Hematopoietic multipotent progenitor cell treated with erythropoietin and hydrocortisone succinate and interleukin-3 and kit ligand, for 4 days (in vitro differentiated cells): Measurements from ENCODE around the gene FLT3.
A peak's percentile ranks its signal among the peaks of the same experiment; 100 is the strongest.
"Not testable (repeated sequence)": the region's sequence is repeated elsewhere in the genome, so short reads cannot be mapped to it uniquely, and the experiment has no call there.

Source experiments
- DNase-seq: peaks from one replicate; pipeline ENCODE4 v3.0.0-alpha.2; 2015

Gene FLT3

GRCh38 chr13:28100150-28101121, at the start of gene FLT3:
FLT3 (minus strand) TSS chr13:28100576; CDS start chr13:28100510, 66 bp downstream.
- peak; percentile 95 for DNase-seq

- DNase-seq: peak; percentile 33
These were observed 47.1 kb upstream of the FLT3 start for GRCh38 chr13:28147495-28147894.

DNA sequence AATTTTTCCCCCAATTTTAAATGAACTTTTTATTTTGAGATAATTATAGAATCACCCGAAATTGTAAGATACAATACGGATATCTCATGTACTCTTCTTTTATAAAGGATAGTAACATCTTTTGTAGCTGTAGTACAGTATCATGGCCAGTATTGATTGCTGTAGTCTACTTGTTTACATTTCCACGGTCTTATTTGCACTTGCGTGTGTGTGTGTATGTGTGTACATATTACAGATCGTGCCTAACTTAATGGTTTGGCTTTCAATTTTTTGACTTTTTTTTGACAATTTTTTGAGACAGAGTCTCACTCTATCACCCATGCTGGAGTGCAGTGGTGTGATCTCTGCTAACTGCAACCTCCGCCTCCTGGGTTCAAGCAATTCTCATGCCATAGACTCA, 44.7 kb upstream of the FLT3 start:
- no peak for DNase-seq

- not testable (repeated sequence) for DNase-seq
These were observed 41.2 kb upstream of the FLT3 start for GRCh38 chr13:28141542-28141941.

DNA sequence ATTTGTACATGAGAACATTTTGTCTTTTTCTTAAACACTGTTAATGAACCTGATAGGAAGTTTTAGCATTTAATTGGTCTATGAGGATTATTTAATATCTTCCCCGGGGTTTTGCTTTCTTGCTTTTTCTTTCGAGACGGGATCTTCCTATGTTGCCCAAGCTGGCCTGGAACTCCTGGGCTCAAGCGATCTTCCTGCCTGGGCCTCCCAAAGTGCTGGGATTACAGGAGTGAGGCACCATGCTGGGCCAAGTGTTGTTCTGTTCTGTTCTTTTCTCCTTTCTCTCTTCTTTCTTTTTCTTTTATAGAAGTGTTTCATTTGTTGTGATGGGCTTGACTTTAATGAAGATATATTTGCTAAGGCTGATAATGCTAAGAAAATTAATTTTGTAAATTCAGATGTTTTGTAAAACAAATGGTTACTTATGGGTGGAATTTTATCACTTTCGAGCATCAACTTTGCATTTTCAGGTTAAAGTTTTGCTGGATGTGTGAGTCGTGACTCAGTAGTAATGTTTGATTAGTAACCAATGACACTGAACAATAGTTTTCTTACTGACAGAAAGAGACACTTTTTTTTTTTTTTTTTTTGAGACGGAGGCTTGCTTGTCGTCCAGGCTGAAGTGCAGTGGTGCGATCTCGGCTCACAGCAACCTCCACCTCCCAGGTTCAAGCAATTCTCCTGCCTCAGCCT, 40.2 kb upstream of the FLT3 start:
- DNase-seq: no peak

GRCh38 chr13:28138756-28139470, 38.5 kb upstream of the FLT3 start:
- peak; percentile 97 for DNase-seq

- DNase-seq: peak; percentile 97
These were observed 37.8 kb upstream of the FLT3 start, which contains the start of gene PAN3 for GRCh38 chr13:28138012-28138755. PAN3 (plus strand) TSS chr13:28138545; CDS start chr13:28138658, 113 bp downstream.

DNA sequence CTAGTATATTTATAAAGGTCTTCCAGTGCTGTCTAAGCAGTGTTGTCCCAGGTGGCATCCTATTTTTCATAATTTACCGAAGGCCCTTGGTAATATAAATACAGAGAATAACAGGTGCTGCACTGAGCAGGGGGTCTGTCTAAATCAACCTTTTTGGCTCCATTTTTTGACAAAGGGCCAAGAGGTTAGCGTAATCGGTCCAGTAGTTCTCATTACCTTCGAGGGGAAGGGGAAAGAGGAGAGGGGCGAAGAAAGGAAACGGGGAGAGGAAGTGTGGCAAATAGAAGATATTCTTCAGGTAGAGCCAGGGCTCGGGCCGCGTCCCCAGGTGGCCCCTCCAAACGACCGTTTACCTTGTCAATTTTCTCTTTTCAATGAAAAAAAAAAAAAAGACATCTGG, 37.2 kb upstream of the FLT3 start:
- no peak for DNase-seq

DNA sequence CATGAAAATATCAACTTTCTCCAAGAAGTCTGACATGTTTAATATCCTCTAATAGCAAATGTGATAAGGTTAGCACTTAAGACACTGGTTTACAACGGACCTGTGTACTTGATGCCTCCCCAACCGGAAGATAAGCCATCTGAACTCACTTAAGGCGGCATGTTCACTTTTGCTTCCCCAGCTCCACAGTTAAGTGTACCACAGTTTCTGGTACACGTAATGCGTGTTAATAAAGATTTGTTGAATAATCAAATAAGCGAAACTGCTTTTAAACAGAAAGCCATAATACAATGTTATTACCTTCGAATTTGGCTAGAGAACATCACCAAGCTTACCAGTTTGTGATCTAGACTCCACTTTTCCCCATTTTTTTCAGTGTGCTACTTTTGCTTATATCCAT, 36.5 kb upstream of the FLT3 start:
- DNase-seq: peak; percentile 82

DNA sequence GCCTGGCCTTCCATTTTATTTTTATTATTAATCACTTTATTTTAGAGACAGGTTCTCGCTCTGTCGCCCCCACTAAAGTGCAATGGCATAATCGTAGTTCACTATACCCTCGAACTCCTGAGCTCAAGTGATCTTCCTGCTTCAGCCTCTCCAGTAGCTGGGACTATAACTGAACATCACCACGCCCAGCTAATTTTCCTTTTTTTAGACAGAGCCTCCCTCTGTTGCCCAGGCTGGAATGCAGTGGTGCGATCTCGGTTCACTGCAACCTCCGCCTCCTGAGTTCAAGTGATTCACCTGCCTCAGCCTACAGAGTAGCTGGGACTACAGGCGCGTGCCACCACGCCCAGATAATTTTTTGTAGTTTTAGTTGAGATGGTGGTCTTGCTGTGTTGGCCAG, 31.3 kb upstream of the FLT3 start:
- no peak for DNase-seq

DNA sequence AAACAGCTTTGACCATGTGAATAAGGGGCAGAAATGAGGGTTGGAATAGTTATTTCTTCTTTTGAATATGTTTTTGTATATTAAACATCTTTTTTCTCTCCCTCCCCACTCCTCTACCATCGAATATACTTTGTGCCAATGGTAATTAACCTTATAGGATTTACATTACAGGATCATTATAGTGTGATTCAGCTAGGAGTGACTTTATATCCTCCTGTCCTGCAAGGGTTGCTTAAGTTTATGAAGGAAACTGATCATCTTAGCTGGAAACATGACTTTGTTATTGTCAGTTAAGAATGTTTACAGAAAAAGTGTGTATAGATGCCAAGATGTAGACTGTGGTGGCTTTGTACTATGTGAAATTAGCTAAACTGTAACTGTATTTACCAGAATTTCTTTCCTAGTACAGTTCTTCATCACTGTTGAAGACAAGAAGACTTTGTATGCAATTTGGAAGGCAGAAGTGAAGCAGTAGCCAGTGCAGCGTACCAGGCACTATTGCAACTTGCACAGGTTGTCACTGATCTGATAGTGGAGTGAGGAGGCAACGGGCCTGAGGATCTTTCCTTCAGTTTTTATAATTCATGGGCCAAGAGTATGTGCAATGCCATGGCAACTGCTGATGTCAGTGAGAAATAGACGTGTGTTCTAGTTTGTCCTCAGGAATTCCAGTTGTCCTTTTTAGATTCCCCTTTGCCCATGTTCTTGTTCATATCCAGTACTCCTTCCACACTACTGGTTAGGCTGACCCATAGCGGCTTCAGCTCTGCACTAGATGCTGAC, 29.7 kb upstream of the FLT3 start:
- no peak for DNase-seq

DNA sequence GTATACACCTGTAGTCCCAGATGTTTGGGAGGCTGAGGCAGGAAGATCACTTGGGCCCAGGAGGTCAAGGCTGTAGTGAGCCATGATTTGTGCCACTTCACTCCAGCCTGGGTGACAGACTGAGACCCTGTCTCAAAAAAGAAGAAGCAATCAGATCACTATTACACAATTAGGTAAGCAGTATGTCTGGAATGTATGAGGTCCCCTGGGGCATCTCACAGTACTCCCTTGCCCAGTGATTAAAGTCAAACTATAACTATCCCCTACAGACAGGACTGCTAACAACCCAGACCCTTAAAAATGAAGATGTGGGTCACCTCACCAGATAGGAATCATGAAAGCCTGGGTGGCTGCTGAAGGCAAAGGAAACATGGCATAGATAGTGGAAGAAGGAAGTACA, 28.6 kb upstream of the FLT3 start:
- DNase-seq: peak; percentile 15

- no peak for DNase-seq
These were observed 27.7 kb upstream of the FLT3 start for GRCh38 chr13:28128030-28128429.

GRCh38 chr13:28121224-28121623, 20.8 kb upstream of the FLT3 start:
- no peak for DNase-seq

DNA sequence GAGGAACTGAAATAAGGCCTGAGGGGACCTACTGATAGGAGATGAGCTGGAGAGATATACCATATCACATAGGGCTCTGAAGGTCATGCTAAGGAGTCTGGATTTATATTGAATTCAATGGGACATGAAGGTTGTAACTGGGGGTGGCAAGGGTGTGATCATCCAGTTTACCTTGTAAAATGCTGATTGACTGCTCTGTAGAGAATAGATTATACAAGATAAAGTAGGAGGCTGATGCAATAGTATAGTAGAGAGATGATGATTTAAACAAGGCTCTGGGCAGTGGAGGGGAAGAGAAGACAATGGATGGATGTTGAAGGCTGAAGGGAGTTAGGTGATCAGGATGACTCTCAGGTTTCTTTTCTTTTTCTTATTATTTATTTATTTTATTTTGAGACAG, 19.9 kb upstream of the FLT3 start:
- DNase-seq: peak; percentile 21

- peak; percentile 66 for DNase-seq
These were observed 17.5 kb upstream of the FLT3 start for GRCh38 chr13:28117689-28118377.

- no peak for DNase-seq
These were observed 16.4 kb upstream of the FLT3 start for GRCh38 chr13:28116736-28117135.

GRCh38 chr13:28110414-28110813, 10.0 kb upstream of the FLT3 start:
- DNase-seq: no peak

DNA sequence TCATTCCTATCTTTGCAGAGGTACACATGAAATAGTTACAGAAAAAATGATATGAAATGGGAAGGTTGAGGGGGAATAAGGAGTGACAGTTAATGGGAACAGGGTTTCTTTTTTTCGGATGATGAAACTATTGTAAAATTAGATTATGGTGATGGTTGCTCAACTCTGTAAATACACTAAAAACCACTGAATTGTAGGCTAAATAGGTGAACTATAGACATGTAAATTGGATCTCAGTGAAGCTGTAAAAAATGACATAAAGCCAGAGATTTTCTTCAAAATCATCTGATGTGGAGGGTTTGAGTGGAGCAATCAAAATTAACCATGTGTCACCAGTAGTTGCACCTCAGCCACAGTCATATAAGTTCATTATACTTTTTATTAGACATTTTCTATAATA, 6.6 kb upstream of the FLT3 start:
- no peak for DNase-seq

DNA sequence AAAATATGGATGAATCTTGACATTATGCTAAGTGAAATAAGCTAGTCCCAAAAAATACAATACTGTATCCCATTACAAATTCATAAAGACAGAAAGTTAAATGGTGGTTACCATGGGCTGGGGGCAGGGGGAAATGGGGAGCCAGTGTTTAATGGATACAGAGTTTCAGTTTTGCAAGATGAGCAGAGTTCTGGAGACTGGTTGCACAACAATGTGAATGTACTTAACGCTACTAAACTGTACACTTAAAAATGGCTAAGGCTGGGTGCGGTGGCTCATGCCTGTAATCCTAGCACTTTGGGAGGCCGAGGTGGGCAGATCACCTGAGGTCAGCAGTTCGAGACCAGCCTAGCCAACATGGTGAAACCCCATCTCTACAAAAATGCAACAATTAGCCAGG, 1.5 kb upstream of the FLT3 start:
- peak; percentile 37 for DNase-seq
